A673 (cell line): Measurements from ENCODE around the gene GALNT2. TPM values are rescaled to one million over a fixed set of nuclear protein-coding genes. Genes with fewer than 3 reads are reported as not detected.

Experiments
- BruUV-seq: library from RNA; stranded (reverse); fragments of 400-500 nt; replicated peaks from 2 replicates; lab custom pipeline; 2021; lab: Mats Ljungman, UMichigan
- CTCF ChIA-PET: fragments of 300-600 bp; sonication (Branson Sonifier 250); formaldehyde crosslinking; loops from one replicate; lab custom pipeline; 2022; ENCODE audit warnings: antibody characterized with exemption; lab: Charles Lee
- POLR2A ChIA-PET: fragments of 300-600 bp; sonication (Branson Sonifier 250); formaldehyde crosslinking; loops from one replicate; lab custom pipeline; 2022; ENCODE audit warnings: antibody characterized with exemption; ENCODE audit not compliant: low non-redundant PET; lab: Charles Lee
- DNase-seq: peaks from one replicate; pipeline ENCODE4 v3.0.0-alpha.2; 2015; ENCODE audit warnings: low spot score
- H3K27ac ChIP-seq: fragments of 200-600 bp; sonication (generic); 2 replicates; pipeline ENCODE4 v1.5.1; 2016; ENCODE audit warnings: mixed run types, low read depth, mild to moderate bottlenecking, mixed read lengths, antibody characterized with exemption, low read length; ENCODE audit not compliant: poor library complexity, severe bottlenecking
- H3K27me3 ChIP-seq: fragments of 200-600 bp; sonication (generic); replicated peaks from 2 replicates; pipeline ENCODE4 v1.6.1; 2017; ENCODE audit warnings: mixed run types, low read depth, mild to moderate bottlenecking, mixed read lengths, antibody characterized with exemption, low read length; ENCODE audit not compliant: insufficient read depth, poor library complexity
- H3K36me3 ChIP-seq: fragments of 200-600 bp; sonication (generic); 2 replicates; pipeline ENCODE4 v1.6.1; 2016; ENCODE audit warnings: mixed run types, mild to moderate bottlenecking, mixed read lengths, antibody characterized with exemption, low read length; ENCODE audit not compliant: insufficient read depth, poor library complexity, severe bottlenecking
- H3K4me1 ChIP-seq: fragments of 200-600 bp; sonication (generic); 2 replicates; pipeline ENCODE4 v1.6.1; 2017; ENCODE audit warnings: mixed run types, mild to moderate bottlenecking, mixed read lengths, antibody characterized with exemption, low read length; ENCODE audit not compliant: insufficient read depth, poor library complexity, severe bottlenecking
- H3K4me3 ChIP-seq: fragments of 200-600 bp; sonication (generic); 2 replicates; pipeline ENCODE4 v1.5.1; 2016; ENCODE audit warnings: low read depth, mixed run types, mild to moderate bottlenecking, mixed read lengths, low read length; ENCODE audit not compliant: poor library complexity, severe bottlenecking
- H3K9me3 ChIP-seq: fragments of 200-600 bp; sonication (generic); 2 replicates; pipeline ENCODE4 v1.6.1; 2016; ENCODE audit warnings: mixed run types, low read depth, mild to moderate bottlenecking, mixed read lengths, antibody characterized with exemption, low read length; ENCODE audit not compliant: poor library complexity, severe bottlenecking
- EZH2 ChIP-seq: fragments of 200-600 bp; sonication (generic); IDR thresholded peaks from 2 replicates; pipeline ENCODE4 v1.6.1; 2017; ENCODE audit warnings: borderline replicate concordance, low read depth, mild to moderate bottlenecking, mixed read lengths, antibody characterized with exemption, low read length; ENCODE audit not compliant: poor library complexity, severe bottlenecking
- intact Hi-C: fragments of 100-400 bp; cut with micrococcal nuclease; formaldehyde crosslinking; loops from one replicate; pipeline ENCODE4 v1.10.0; 2022; ENCODE audit not compliant: unreplicated experiment
- total RNA-seq: library from RNA; stranded (reverse); gene quantifications from 2 replicates; pipeline ENCODE4 v1.2.3, GENCODE V29; 2021
- TF ChIP-seq, protein P1 (sequence below): fragments of 300-800, 200-600 bp; sonication (generic); conservative IDR thresholded peaks from 2 replicates; pipeline ENCODE4 v1.5.1; 2017; ENCODE audit warnings: low read depth, mild to moderate bottlenecking, antibody characterized with exemption, low read length, moderate library complexity, mixed read lengths

Gene GALNT2
- total RNA-seq, 1 experiment from 2014 or later: 94.6 TPM

DNA sequence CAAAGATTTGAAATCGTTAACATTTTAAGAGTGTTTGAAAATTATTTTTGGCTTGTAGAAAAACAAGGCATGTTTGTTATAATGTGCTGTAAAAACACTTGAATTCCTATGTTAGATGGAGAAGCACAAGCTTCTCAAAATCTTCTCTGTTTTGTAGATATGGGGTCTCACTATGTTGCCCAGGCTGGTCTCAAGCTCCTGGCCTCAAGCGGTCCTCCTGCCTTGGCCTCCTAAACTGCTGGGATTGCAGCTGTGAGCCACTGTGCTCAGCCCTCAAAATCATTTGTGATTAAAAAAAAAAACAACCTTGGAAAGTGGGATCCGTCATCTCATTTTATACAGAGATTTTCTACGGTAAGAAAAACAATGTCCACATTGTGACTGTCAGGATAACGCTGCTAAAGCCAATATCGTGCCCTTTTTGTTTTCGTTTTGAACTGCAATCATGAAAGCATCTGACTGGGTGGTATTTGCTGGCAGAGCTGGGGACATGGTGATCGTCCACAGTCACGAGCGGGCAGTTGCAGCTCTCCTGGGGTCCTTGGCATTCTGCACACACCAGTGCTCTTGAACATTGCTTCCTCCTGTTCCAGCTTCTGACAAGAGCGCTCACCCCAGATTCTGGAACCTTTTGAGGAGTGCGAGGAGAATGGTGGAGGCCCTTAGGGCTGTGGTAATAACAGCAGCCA, 246.6 kb downstream of the GALNT2 start:
- CTCF ChIA-PET: interaction anchor here (0.5 kb wide), 1 partner anchor 210 kb away, joined by 5 read pairs; no protein-coding TSS in a partner anchor
- TF ChIP-seq EZH2: no peak
- TF ChIP-seq, protein P1, sequence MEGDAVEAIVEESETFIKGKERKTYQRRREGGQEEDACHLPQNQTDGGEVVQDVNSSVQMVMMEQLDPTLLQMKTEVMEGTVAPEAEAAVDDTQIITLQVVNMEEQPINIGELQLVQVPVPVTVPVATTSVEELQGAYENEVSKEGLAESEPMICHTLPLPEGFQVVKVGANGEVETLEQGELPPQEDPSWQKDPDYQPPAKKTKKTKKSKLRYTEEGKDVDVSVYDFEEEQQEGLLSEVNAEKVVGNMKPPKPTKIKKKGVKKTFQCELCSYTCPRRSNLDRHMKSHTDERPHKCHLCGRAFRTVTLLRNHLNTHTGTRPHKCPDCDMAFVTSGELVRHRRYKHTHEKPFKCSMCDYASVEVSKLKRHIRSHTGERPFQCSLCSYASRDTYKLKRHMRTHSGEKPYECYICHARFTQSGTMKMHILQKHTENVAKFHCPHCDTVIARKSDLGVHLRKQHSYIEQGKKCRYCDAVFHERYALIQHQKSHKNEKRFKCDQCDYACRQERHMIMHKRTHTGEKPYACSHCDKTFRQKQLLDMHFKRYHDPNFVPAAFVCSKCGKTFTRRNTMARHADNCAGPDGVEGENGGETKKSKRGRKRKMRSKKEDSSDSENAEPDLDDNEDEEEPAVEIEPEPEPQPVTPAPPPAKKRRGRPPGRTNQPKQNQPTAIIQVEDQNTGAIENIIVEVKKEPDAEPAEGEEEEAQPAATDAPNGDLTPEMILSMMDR: no peak

DNA sequence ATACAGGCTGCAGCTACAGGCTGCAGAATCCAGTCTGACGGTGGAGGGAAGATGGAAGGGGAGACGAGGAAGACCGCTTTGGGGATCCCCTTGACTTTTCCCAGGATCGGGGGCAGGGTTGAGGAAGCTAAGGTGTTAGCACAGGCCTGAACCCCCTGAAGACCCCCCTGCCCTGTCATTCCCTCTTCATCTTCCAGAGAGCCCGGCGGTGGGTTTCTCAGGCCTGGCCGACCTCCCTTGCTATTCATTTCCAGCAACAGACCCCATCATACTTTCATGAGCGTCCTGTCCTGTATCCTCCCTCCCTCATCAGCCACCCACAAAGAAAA, 247.1 kb downstream of the GALNT2 start:
- Histone ChIP-seq H3K36me3 (no peaks in the 10 kb centered on the region), H3K4me1 (no peaks in the 10 kb centered on the region), H3K9me3 (no peaks in the 10 kb centered on the region), H3K27me3 (no peaks in the 10 kb centered on the region), H3K4me3 (no peak overlapping the region), H3K27ac (no peak overlapping the region)
- DNase-seq: no peak
- BruUV-seq: no TSS peak
- TF ChIP-seq EZH2: no peak
- TF ChIP-seq, protein P1: no peak
- CTCF ChIA-PET: no interaction called here
- POLR2A ChIA-PET: no interaction called here
- intact Hi-C loops: loop anchor here (5.0 kb wide), 2 partner anchors 602 to 1057 kb away; no protein-coding TSS in a partner anchor

More for the DNA sequence above, 246.6 kb downstream of the GALNT2 start:
- no TSS peak for BruUV-seq
- intact Hi-C loops: loop anchor here (5.0 kb wide), 2 partner anchors 601 to 1056 kb away; no protein-coding TSS in a partner anchor
- Histone ChIP-seq H3K36me3 (no peaks in the 10 kb centered on the region), H3K4me3 (no peak overlapping the region), H3K9me3 (no peaks in the 10 kb centered on the region), H3K27ac (no peak overlapping the region), H3K27me3 (no peaks in the 10 kb centered on the region), H3K4me1 (no peaks in the 10 kb centered on the region)
- POLR2A ChIA-PET: no interaction called here
- no peak for DNase-seq

DNA sequence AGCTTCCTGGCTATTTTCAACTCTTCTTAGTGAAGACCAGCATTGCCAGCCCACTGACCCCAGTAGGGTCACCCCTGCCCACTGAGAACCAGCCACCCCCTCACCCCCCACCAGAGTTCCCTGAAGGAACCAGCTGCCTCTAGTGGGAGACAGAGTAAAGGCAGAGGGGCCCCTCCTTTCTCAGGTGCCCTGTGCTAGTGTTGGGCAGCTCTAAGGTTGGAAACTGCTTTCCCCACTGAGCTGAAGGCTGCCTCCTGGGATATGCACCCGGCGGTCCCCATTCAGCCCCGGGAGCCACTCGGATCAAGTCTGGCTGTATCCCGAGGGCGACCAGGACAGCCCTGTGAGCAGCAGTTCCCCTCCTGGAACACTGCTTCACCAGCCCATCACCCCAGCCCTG, 248.1 kb downstream of the GALNT2 start:
- ChIA-PET POLR2A (no interaction called here), CTCF (no interaction called here)
- BruUV-seq: no TSS peak
- H3K9me3 ChIP-seq: no peaks in the 10 kb centered on the region
- H3K4me3 ChIP-seq: no peak overlapping the region
- no peaks in the 10 kb centered on the region for H3K4me1 ChIP-seq
- H3K27me3 ChIP-seq: no peaks in the 10 kb centered on the region
- intact Hi-C loops: no loop called here
- H3K36me3 ChIP-seq: no peaks in the 10 kb centered on the region
- TF ChIP-seq, protein P1: no peak
- no peak for TF ChIP-seq EZH2
- no peak for DNase-seq
- H3K27ac ChIP-seq: no peak overlapping the region
